Measurements from ENCODE around the gene CDYL2.
A peak's percentile ranks its signal among the peaks of the same experiment; 100 is the strongest.
"Not testable (repeated sequence)": the region's sequence is repeated elsewhere in the genome, so short reads cannot be mapped to it uniquely, and the experiment has no call there.

The CDYL2 gene

DNA sequence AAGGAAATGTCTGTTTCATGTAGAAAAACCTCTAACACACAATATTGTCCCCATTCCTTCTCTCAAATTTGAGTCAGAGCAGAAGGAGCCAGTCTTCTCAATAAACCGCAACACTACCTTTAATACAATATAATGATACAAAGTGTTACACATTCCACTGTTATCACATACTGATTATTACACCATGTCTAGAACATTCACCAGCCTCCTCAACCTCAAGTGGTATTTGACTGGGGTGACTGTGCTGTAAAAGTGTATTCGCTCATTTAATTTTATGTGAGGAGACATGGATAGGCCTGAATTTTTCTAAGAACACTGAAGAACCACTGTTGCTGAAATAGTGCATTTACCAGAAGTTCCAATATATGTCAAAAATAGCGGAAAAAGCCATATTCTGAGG, 10.3 kb downstream of the CDYL2 start:
- no peak for TF ChIP-seq POLR2A (IDR thresholded peaks at IDR 0.05; ENCODE audit: low read depth, low read length)
- no peak for FAIRE-seq

DNA sequence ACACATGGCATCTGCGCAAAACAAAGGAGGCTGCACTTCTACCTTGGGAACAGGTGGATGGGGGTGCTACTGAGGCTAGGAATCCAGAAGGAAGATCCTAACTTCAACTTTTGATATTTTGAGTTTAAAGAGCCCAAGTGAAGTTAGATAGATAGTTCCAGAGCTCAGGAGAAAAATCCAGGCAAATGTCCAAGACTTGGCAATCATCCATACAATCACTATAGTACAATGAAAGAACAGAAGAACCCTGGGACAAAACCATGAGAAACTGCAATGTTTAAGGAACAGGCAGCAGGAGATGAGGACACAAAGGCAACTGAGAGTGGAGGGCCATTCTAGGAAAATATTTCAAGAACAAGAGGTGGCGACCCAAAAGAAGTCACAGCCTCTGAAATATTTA, 12.4 kb downstream of the CDYL2 start:
- no peak for TF ChIP-seq POLR2A (IDR thresholded peaks at IDR 0.05; ENCODE audit: low read depth, low read length)
- FAIRE-seq: no peak

More for the DNA sequence above, 10.3 kb downstream of the CDYL2 start:
- no peak for DNase-seq (ENCODE audit: insufficient read length, low spot score)

GRCh38 chr16:80791411-80791810, 13.0 kb downstream of the CDYL2 start:
- DNase-seq (ENCODE audit: insufficient read length, low spot score) (no peak), FAIRE-seq (no peak)
- no peak for TF ChIP-seq POLR2A (IDR thresholded peaks at IDR 0.05; ENCODE audit: low read depth, low read length)

More for the DNA sequence above, 12.4 kb downstream of the CDYL2 start:
- DNase-seq (ENCODE audit: insufficient read length, low spot score): no peak

- no peak for TF ChIP-seq POLR2A (IDR thresholded peaks at IDR 0.05; ENCODE audit: low read depth, low read length)
- DNase-seq (ENCODE audit: insufficient read length, low spot score): no peak
- FAIRE-seq: no peak
Observed at GRCh38 chr16:80790751-80791150, 13.6 kb downstream of the CDYL2 start.

DNA sequence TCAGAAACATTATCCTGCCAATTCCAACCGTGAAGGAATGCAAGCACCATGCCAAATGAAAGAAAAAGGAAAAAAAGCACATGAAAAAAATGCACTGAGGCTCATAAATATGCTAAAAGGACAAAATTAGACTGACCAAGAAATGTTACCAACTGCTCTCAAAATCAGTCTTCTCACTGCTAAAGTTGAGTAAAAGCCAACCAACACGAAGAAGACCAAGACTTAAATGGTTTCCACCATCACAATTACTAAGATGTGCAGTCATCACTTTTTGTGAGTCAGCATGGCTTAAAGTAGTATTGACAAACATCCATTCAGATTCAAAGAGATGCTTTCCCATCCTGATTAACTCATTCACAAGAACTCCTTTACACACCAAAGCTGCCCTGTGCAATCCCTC, 16.4 kb downstream of the CDYL2 start:
- no peak for FAIRE-seq
- no peak for TF ChIP-seq POLR2A (IDR thresholded peaks at IDR 0.05; ENCODE audit: low read depth, low read length)
- DNase-seq (ENCODE audit: insufficient read length, low spot score): no peak

- not testable (repeated sequence) for FAIRE-seq; DNase-seq (ENCODE audit: insufficient read length, low spot score)
Observed at GRCh38 chr16:80786561-80786960, 17.8 kb downstream of the CDYL2 start.

- no peak for TF ChIP-seq POLR2A (IDR thresholded peaks at IDR 0.05; ENCODE audit: low read depth, low read length)
- DNase-seq (ENCODE audit: insufficient read length, low spot score) (no peak), FAIRE-seq (no peak)
Observed at GRCh38 chr16:80784951-80785350, 19.4 kb downstream of the CDYL2 start.

GRCh38 chr16:80778703-80779102, 25.7 kb downstream of the CDYL2 start:
- DNase-seq (ENCODE audit: insufficient read length, low spot score): no peak
- peak; percentile 50 for FAIRE-seq
- TF ChIP-seq POLR2A (IDR thresholded peaks at IDR 0.05; ENCODE audit: low read depth, low read length): no peak

- FAIRE-seq: no peak
- no peak for DNase-seq (ENCODE audit: insufficient read length, low spot score)
- no peak for TF ChIP-seq POLR2A (IDR thresholded peaks at IDR 0.05; ENCODE audit: low read depth, low read length)
Observed at GRCh38 chr16:80776856-80777255, 27.5 kb downstream of the CDYL2 start.

DNA sequence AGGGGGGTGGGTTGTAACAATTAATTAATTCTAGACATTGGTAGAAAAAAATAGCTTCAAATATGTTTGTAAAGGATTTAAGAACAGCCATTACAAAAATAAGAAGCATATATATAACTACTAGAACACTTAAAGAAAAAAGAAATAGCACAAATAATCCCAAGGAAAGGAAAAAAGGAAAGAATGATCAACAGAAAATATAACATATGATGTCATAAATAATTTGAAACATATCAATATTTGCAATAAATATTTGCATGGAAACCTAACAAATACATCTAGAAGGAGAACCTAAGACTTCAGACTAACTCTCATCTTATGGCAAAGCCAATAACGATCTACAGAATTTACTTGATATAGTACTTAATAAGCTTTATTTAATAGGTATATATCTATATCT, 28.9 kb downstream of the CDYL2 start:
- no peak for TF ChIP-seq POLR2A (IDR thresholded peaks at IDR 0.05; ENCODE audit: low read depth, low read length)
- DNase-seq (ENCODE audit: insufficient read length, low spot score) (no peak), FAIRE-seq (no peak)

- DNase-seq (ENCODE audit: insufficient read length, low spot score) (no peak), FAIRE-seq (no peak)
- TF ChIP-seq POLR2A (IDR thresholded peaks at IDR 0.05; ENCODE audit: low read depth, low read length): no peak
Observed at GRCh38 chr16:80766798-80767197, 37.6 kb downstream of the CDYL2 start.

GRCh38 chr16:80759419-80760162, 44.8 kb downstream of the CDYL2 start:
- TF ChIP-seq POLR2A (IDR thresholded peaks at IDR 0.05; ENCODE audit: low read depth, low read length): no peak
- no peak for DNase-seq (ENCODE audit: insufficient read length, low spot score)
- FAIRE-seq: peak; percentile 6

DNA sequence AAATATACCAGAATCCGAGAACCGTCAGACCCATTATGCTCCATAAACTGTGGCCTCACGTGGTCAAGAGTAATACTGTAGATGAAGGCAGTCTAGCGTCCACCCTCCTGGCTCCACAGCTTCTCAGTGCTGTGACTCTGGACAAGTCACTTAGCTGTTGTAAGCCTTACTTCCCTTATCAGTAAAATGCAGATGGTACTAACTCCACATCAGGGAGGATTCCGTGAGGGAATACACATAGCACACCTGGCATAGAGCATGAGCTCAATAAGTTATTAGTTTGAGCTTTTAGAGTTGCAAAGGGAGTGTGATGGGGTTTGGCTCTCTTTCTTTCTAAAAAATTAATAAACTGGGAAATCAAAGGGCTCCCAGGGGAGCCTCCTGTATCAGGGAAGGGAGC, 49.9 kb downstream of the CDYL2 start:
- no peak for TF ChIP-seq POLR2A (IDR thresholded peaks at IDR 0.05; ENCODE audit: low read depth, low read length)
- no peak for FAIRE-seq
- no peak for DNase-seq (ENCODE audit: insufficient read length, low spot score)

GRCh38 chr16:80752541-80752940, 51.9 kb downstream of the CDYL2 start:
- FAIRE-seq: no peak
- TF ChIP-seq POLR2A (IDR thresholded peaks at IDR 0.05; ENCODE audit: low read depth, low read length): no peak
- no peak for DNase-seq (ENCODE audit: insufficient read length, low spot score)

DNA sequence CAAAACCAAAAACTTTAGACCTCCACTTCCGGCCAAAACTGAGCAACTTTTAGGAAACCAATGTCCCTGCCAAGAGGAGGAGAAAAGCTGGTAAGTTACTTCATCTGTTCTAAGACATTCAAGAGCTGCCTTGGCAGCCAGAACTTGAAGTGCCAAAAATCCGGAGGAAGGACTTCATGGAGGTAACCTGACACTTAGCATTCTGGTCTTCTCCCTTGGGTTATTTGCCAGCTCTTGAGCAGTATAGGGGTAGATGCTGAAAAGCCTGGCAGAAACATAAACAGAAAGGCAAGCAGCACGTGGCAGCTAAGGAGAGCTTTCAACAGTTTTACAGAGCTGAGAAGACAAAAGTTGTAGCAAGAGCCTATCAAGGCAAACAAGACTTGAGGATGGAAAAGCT, 53.2 kb downstream of the CDYL2 start:
- DNase-seq (ENCODE audit: insufficient read length, low spot score) (no peak), FAIRE-seq (peak; percentile 86)
- TF ChIP-seq POLR2A (IDR thresholded peaks at IDR 0.05; ENCODE audit: low read depth, low read length): no peak

- FAIRE-seq (no peak), DNase-seq (ENCODE audit: insufficient read length, low spot score) (no peak)
- no peak for TF ChIP-seq POLR2A (IDR thresholded peaks at IDR 0.05; ENCODE audit: low read depth, low read length)
Observed at GRCh38 chr16:80746231-80746630, 58.2 kb downstream of the CDYL2 start.
